Measurements from ENCODE around the gene SHISA9.

SHISA9 gene

GRCh38 chr16:12944300-12944699 is 42.9 kb downstream of the SHISA9 start:
- Histone ChIP-seq H3K4me3 (ENCODE audit: control insufficient read depth in 1 of 7, extremely low read depth in 1 of 7, insufficient read depth in 4 of 7, low read depth in 2 of 7, low read length in 6 of 7) (no peak overlapping the region), H3K4me1 (ENCODE audit: control extremely low read depth in 1 of 4, control insufficient read depth in 4 of 4, insufficient read depth in 4 of 4, low read length in 3 of 4) (no peaks in the 10 kb centered on the region), H3K36me3 (ENCODE audit: control insufficient read depth in 4 of 4, insufficient read depth in 4 of 4, low read length in 3 of 4) (no peaks in the 10 kb centered on the region), H3K27ac (ENCODE audit: insufficient read depth in 1 of 2, low read depth in 1 of 2, low read length in 2 of 2, poor library complexity in 1 of 2, severe bottlenecking in 2 of 2) (no peak overlapping the region), H3K27me3 (replicated peaks in 2 of 5; ENCODE audit: control insufficient read depth in 4 of 5, insufficient read depth in 5 of 5, low read length in 4 of 5) (no peaks in the 10 kb centered on the region), H3K9me3 (ENCODE audit: control extremely low read depth in 1 of 5, control insufficient read depth in 4 of 5, insufficient read depth in 2 of 5, low read depth in 1 of 5, low read length in 4 of 5) (no peaks in the 10 kb centered on the region)
- ChIA-PET CTCF (interaction anchor here (1.4 kb wide), 1 partner anchor 15 kb away, joined by 3 read pairs; no protein-coding TSS in a partner anchor), POLR2A (no interaction called here)
- WGBS (ENCODE audit: insufficient coverage) = 100% methylated on average over 1 of the region's 3 CpGs
- DNase-seq = no peak

DNA sequence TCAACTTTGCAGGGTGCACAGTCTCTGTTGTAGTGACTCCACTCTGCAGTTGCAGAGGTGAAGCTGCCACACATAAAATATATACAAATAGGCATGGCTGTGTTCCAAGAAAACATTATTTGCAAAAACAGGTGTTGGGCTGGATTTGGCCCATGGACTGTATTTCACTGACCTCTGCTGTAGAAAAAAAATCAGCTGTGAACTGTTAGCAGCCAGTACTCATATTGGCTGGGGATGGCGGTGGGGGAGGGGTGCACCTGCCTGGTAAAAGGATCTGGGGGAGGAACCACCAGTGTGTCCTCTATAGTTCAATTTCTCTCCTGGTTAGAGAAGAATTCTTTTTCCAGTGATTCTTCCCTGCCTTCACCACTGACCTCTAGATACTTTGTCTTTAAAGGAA is 50.0 kb downstream of the SHISA9 start:
- ChIA-PET CTCF (interaction anchor here (1.0 kb wide), 1 partner anchor 56 kb away, joined by 3 read pairs; no protein-coding TSS in a partner anchor), POLR2A (no interaction called here)
- Histone ChIP-seq H3K9me3 (ENCODE audit: control extremely low read depth in 1 of 5, control insufficient read depth in 4 of 5, insufficient read depth in 2 of 5, low read depth in 1 of 5, low read length in 4 of 5) (no peaks in the 10 kb centered on the region), H3K4me3 (ENCODE audit: control insufficient read depth in 1 of 7, extremely low read depth in 1 of 7, insufficient read depth in 4 of 7, low read depth in 2 of 7, low read length in 6 of 7) (no peak overlapping the region), H3K4me1 (ENCODE audit: control extremely low read depth in 1 of 4, control insufficient read depth in 4 of 4, insufficient read depth in 4 of 4, low read length in 3 of 4) (no peaks in the 10 kb centered on the region), H3K36me3 (ENCODE audit: control insufficient read depth in 4 of 4, insufficient read depth in 4 of 4, low read length in 3 of 4) (no peaks in the 10 kb centered on the region), H3K27ac (ENCODE audit: insufficient read depth in 1 of 2, low read depth in 1 of 2, low read length in 2 of 2, poor library complexity in 1 of 2, severe bottlenecking in 2 of 2) (no peak overlapping the region), H3K27me3 (replicated peaks in 2 of 5; ENCODE audit: control insufficient read depth in 4 of 5, insufficient read depth in 5 of 5, low read length in 4 of 5) (peaks cover 0 to 1% (median 0%) of the 10 kb centered on the region in 5 experiments)
- no CpG with 5 or more reads among the region's 1 CpG for WGBS (ENCODE audit: insufficient coverage)
- no peak for DNase-seq

GRCh38 chr16:12951976-12952375 is 50.6 kb downstream of the SHISA9 start:
- peaks cover 0 to 1% (median 0%) of the 10 kb centered on the region in 5 experiments for H3K27me3 ChIP-seq (replicated peaks in 2 of 5; ENCODE audit: control insufficient read depth in 4 of 5, insufficient read depth in 5 of 5, low read length in 4 of 5)
- no peak overlapping the region for H3K27ac ChIP-seq (ENCODE audit: insufficient read depth in 1 of 2, low read depth in 1 of 2, low read length in 2 of 2, poor library complexity in 1 of 2, severe bottlenecking in 2 of 2)
- CTCF ChIA-PET = interaction anchor here (1.0 kb wide), 1 partner anchor 56 kb away, joined by 3 read pairs; no protein-coding TSS in a partner anchor
- H3K9me3 ChIP-seq (ENCODE audit: control extremely low read depth in 1 of 5, control insufficient read depth in 4 of 5, insufficient read depth in 2 of 5, low read depth in 1 of 5, low read length in 4 of 5) = no peaks in the 10 kb centered on the region
- no peaks in the 10 kb centered on the region for H3K36me3 ChIP-seq (ENCODE audit: control insufficient read depth in 4 of 4, insufficient read depth in 4 of 4, low read length in 3 of 4)
- 100% methylated on average over 3 of the region's 4 CpGs for WGBS (ENCODE audit: insufficient coverage)
- no peaks in the 10 kb centered on the region for H3K4me1 ChIP-seq (ENCODE audit: control extremely low read depth in 1 of 4, control insufficient read depth in 4 of 4, insufficient read depth in 4 of 4, low read length in 3 of 4)
- DNase-seq = no peak
- H3K4me3 ChIP-seq (ENCODE audit: control insufficient read depth in 1 of 7, extremely low read depth in 1 of 7, insufficient read depth in 4 of 7, low read depth in 2 of 7, low read length in 6 of 7) = no peak overlapping the region
- POLR2A ChIA-PET = no interaction called here

GRCh38 chr16:12958366-12958765 is 57.0 kb downstream of the SHISA9 start:
- DNase-seq = no peak
- H3K27ac ChIP-seq (ENCODE audit: insufficient read depth in 1 of 2, low read depth in 1 of 2, low read length in 2 of 2, poor library complexity in 1 of 2, severe bottlenecking in 2 of 2) = no peak overlapping the region
- no peak overlapping the region for H3K4me3 ChIP-seq (ENCODE audit: control insufficient read depth in 1 of 7, extremely low read depth in 1 of 7, insufficient read depth in 4 of 7, low read depth in 2 of 7, low read length in 6 of 7)
- peaks cover 0 to 4% (median 0%) of the 10 kb centered on the region in 5 experiments for H3K9me3 ChIP-seq (ENCODE audit: control extremely low read depth in 1 of 5, control insufficient read depth in 4 of 5, insufficient read depth in 2 of 5, low read depth in 1 of 5, low read length in 4 of 5)
- peaks cover 0 to 1% (median 0%) of the 10 kb centered on the region in 5 experiments for H3K27me3 ChIP-seq (replicated peaks in 2 of 5; ENCODE audit: control insufficient read depth in 4 of 5, insufficient read depth in 5 of 5, low read length in 4 of 5)
- no peaks in the 10 kb centered on the region for H3K36me3 ChIP-seq (ENCODE audit: control insufficient read depth in 4 of 4, insufficient read depth in 4 of 4, low read length in 3 of 4)
- ChIA-PET POLR2A (no interaction called here), CTCF (interaction anchor here (1.5 kb wide), 1 partner anchor 14 kb away, joined by 3 read pairs; no protein-coding TSS in a partner anchor)
- H3K4me1 ChIP-seq (ENCODE audit: control extremely low read depth in 1 of 4, control insufficient read depth in 4 of 4, insufficient read depth in 4 of 4, low read length in 3 of 4) = no peaks in the 10 kb centered on the region

- ChIA-PET POLR2A (no interaction called here), CTCF (interaction anchor here (1.5 kb wide), 1 partner anchor 14 kb away, joined by 3 read pairs; no protein-coding TSS in a partner anchor)
- Histone ChIP-seq H3K9me3 (ENCODE audit: control extremely low read depth in 1 of 5, control insufficient read depth in 4 of 5, insufficient read depth in 2 of 5, low read depth in 1 of 5, low read length in 4 of 5) (peaks cover 0 to 4% (median 0%) of the 10 kb centered on the region in 5 experiments), H3K4me3 (ENCODE audit: control insufficient read depth in 1 of 7, extremely low read depth in 1 of 7, insufficient read depth in 4 of 7, low read depth in 2 of 7, low read length in 6 of 7) (no peak overlapping the region), H3K27ac (ENCODE audit: insufficient read depth in 1 of 2, low read depth in 1 of 2, low read length in 2 of 2, poor library complexity in 1 of 2, severe bottlenecking in 2 of 2) (no peak overlapping the region), H3K4me1 (ENCODE audit: control extremely low read depth in 1 of 4, control insufficient read depth in 4 of 4, insufficient read depth in 4 of 4, low read length in 3 of 4) (no peaks in the 10 kb centered on the region), H3K27me3 (replicated peaks in 2 of 5; ENCODE audit: control insufficient read depth in 4 of 5, insufficient read depth in 5 of 5, low read length in 4 of 5) (peaks cover 0 to 1% (median 0%) of the 10 kb centered on the region in 5 experiments), H3K36me3 (ENCODE audit: control insufficient read depth in 4 of 4, insufficient read depth in 4 of 4, low read length in 3 of 4) (no peaks in the 10 kb centered on the region)
- no peak for DNase-seq
Observed at GRCh38 chr16:12959072-12959471, 57.7 kb downstream of the SHISA9 start.

- Histone ChIP-seq H3K4me3 (ENCODE audit: control insufficient read depth in 1 of 7, extremely low read depth in 1 of 7, insufficient read depth in 4 of 7, low read depth in 2 of 7, low read length in 6 of 7) (no peak overlapping the region), H3K27ac (ENCODE audit: insufficient read depth in 1 of 2, low read depth in 1 of 2, low read length in 2 of 2, poor library complexity in 1 of 2, severe bottlenecking in 2 of 2) (no peak overlapping the region), H3K36me3 (ENCODE audit: control insufficient read depth in 4 of 4, insufficient read depth in 4 of 4, low read length in 3 of 4) (no peaks in the 10 kb centered on the region), H3K27me3 (replicated peaks in 2 of 5; ENCODE audit: control insufficient read depth in 4 of 5, insufficient read depth in 5 of 5, low read length in 4 of 5) (no peaks in the 10 kb centered on the region), H3K4me1 (ENCODE audit: control extremely low read depth in 1 of 4, control insufficient read depth in 4 of 4, insufficient read depth in 4 of 4, low read length in 3 of 4) (no peaks in the 10 kb centered on the region), H3K9me3 (ENCODE audit: control extremely low read depth in 1 of 5, control insufficient read depth in 4 of 5, insufficient read depth in 2 of 5, low read depth in 1 of 5, low read length in 4 of 5) (peaks cover 0 to 4% (median 0%) of the 10 kb centered on the region in 5 experiments)
- ChIA-PET POLR2A (no interaction called here), CTCF (no interaction called here)
- no peak for DNase-seq
- WGBS (ENCODE audit: insufficient coverage) = 87% methylated on average over 5 of the region's 6 CpGs
Observed at GRCh38 chr16:12961626-12962025, 60.2 kb downstream of the SHISA9 start.

DNA sequence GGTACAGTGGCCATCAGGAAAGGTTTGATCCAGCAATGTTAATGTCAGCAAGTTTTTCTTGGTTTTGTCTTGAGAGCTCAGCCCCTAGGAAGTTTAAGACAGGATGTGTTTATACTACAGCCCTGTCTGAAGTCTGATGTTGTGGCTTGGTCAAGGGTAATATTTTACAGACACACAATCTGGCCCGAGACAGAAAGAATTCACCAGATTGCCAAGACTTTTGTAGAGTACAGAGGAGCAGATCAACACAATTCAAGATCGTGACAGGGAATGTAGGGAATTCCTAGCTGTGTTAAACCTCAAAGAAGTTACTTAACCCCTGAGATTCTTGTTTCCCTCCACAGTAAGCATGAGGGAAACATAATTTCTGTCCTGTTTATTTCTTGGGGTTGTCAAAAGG is 63.1 kb downstream of the SHISA9 start:
- CTCF ChIA-PET = no interaction called here
- no peaks in the 10 kb centered on the region for H3K4me1 ChIP-seq (ENCODE audit: control extremely low read depth in 1 of 4, control insufficient read depth in 4 of 4, insufficient read depth in 4 of 4, low read length in 3 of 4)
- H3K27me3 ChIP-seq (replicated peaks in 2 of 5; ENCODE audit: control insufficient read depth in 4 of 5, insufficient read depth in 5 of 5, low read length in 4 of 5) = no peaks in the 10 kb centered on the region
- no peak overlapping the region for H3K27ac ChIP-seq (ENCODE audit: insufficient read depth in 1 of 2, low read depth in 1 of 2, low read length in 2 of 2, poor library complexity in 1 of 2, severe bottlenecking in 2 of 2)
- peaks cover 0 to 4% (median 0%) of the 10 kb centered on the region in 5 experiments for H3K9me3 ChIP-seq (ENCODE audit: control extremely low read depth in 1 of 5, control insufficient read depth in 4 of 5, insufficient read depth in 2 of 5, low read depth in 1 of 5, low read length in 4 of 5)
- no peak overlapping the region for H3K4me3 ChIP-seq (ENCODE audit: control insufficient read depth in 1 of 7, extremely low read depth in 1 of 7, insufficient read depth in 4 of 7, low read depth in 2 of 7, low read length in 6 of 7)
- POLR2A ChIA-PET = no interaction called here
- no peak for DNase-seq
- no peaks in the 10 kb centered on the region for H3K36me3 ChIP-seq (ENCODE audit: control insufficient read depth in 4 of 4, insufficient read depth in 4 of 4, low read length in 3 of 4)
- WGBS (ENCODE audit: insufficient coverage) = 79% methylated on average over 2 of the region's 2 CpGs

Measured in common myeloid progenitor, CD34-positive (primary cell).